Measurements from ENCODE around the gene TMPRSS11E.
"Not testable (repeated sequence)": the region's sequence is repeated elsewhere in the genome, so short reads cannot be mapped to it uniquely, and the experiment has no call there.

The TMPRSS11E gene

GRCh38 chr4:68462691-68463090 is 15.4 kb downstream of the TMPRSS11E start:
- no peak for DNase-seq (ENCODE audit: low read depth)

GRCh38 chr4:68463796-68464195 is 16.5 kb downstream of the TMPRSS11E start:
- DNase-seq (ENCODE audit: low read depth): no peak

- no peak for DNase-seq (ENCODE audit: low read depth)
Observed at GRCh38 chr4:68465058-68465457, 17.8 kb downstream of the TMPRSS11E start.

DNA sequence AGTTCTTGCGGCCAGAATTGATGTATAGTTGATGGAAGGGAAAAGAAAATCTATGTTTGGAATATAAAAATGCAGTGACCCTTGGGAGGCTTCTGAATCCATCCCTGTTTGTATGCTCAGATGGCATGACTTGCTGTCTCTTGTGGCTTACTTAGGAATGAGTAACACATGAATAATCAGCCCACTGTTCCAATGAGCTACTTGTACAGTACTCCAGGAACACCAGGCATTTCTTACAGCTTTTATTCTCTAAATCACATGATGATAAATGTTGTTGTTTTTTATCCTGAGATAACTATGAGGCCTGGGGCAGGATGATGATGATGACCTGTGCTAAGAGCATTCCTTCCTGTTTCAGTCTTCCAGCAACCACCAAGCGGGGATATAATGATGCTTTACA is 18.9 kb downstream of the TMPRSS11E start:
- no peak for DNase-seq (ENCODE audit: low read depth)

DNA sequence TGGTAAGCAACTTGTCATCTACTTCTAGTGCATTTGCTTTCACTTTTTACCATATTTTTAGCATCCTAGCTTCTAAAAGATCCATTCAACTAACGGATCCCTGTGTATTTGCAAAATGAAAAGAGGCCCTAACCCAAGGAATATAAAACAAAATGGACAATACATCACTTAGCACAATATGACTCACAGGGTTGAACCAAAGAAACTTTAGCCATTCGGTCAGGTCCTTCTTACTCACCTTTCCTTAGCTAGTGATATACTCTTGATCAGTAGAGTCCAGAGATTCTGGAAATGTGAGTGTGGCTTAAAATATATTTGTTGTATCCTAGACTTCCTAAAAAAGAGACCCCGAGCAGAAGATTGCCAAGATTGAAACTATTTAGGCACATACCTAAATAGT is 19.5 kb downstream of the TMPRSS11E start:
- no peak for DNase-seq (ENCODE audit: low read depth)

DNA sequence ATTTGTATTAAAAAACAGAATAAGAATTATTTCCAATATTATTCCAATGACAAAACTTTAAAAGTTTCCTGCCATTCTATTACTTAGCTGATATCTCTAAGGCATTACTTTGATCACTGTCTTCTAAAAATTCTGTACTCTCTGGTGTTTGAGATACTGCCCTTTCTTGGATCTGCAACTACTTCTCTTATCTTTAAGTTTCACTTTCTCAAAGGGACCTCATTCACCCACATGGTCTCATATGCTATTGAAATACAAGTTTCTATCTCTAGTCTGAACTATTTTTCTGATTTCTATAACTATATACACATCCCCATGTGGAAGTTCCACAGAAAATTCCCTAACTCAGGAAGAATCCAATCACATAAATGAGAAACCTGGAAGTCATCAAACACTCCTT is 22.2 kb downstream of the TMPRSS11E start:
- DNase-seq (ENCODE audit: low read depth): no peak

GRCh38 chr4:68476191-68476590 is 28.9 kb downstream of the TMPRSS11E start:
- DNase-seq (ENCODE audit: low read depth): no peak

- DNase-seq (ENCODE audit: low read depth): no peak
Observed at GRCh38 chr4:68489338-68489737, 42.1 kb downstream of the TMPRSS11E start.

GRCh38 chr4:68490826-68491457 is 43.7 kb downstream of the TMPRSS11E start:
- no peak for DNase-seq (ENCODE audit: low read depth)

DNA sequence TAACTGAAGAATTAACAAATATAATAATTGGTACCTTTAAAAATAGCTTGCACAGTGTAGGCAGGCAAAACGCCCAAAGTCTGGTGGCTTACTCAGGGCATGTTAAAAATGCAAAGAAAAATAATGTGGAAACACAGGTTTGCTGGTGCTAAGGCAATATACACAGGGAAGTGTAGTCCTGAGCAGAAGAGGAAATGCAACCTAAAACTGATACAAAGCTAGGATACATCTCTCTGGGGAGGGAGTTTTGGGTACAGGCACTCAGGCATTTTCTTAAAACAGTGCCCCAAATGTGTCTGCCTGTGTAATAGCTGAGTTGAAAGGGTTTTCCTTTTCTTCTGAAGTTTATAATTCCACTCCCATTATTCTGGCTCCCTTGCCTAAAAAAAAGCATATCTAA is 47.4 kb downstream of the TMPRSS11E start:
- DNase-seq (ENCODE audit: low read depth): no peak

- no peak for DNase-seq (ENCODE audit: low read depth)
Observed at GRCh38 chr4:68498413-68499007, 51.2 kb downstream of the TMPRSS11E start.

DNA sequence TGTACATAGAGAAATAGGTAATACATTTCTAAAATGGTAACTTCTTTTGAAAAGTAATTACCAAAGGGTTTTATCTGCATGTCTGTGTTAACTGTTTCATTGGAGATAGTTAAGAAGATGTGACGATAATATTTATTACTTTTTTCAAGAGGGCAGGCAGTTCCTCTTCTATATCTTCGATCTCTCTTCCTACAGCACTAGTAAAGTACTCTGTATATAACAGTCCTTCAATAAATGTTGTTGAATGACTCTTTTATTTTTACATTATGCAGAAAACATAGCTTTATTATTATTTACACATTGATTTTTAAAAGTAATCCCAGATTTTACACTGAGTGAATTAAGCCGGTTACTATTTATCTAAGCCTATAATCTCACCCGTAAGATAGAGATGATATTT is 51.8 kb downstream of the TMPRSS11E start:
- DNase-seq (ENCODE audit: low read depth): no peak

DNA sequence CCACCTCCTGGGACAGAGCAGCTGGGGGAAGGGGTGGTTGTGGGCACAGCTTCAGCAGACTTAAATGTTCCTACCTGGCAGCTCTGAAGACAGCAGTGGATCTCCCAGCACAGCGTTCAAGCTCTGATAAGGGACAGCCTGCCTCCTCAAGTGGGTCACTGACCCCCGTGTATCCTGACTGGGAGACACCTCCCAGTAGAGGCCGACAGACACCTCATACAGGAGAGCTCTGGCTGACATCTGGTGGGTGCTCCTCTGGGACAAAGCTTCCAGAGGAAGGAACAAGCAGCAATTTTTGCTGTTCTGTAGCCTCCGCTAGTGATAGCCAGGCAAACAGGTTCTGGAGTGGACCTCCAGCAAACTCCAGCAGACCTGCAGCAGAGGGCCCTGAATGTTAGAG is 56.2 kb downstream of the TMPRSS11E start:
- DNase-seq (ENCODE audit: low read depth): not testable (repeated sequence)

DNA sequence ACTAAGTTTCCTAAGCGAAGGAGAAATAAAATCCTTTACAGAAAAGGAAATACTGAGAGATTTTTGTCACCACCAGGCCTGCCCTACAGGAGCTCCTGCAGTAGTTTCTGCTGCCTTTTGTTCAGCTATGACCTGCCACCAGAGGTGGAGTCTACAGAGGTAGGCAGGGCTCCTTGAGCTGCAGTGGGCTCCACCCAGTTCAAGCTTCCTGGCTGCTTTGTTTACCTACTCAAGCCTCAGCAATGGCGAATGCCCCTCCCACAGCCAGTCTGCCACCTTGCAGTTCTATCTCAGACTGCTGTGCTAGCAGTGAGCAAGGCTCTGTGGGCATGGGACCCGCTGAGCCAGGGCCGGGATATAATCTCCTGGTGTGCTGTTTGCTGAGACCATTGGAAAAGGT is 57.6 kb downstream of the TMPRSS11E start:
- not testable (repeated sequence) for DNase-seq (ENCODE audit: low read depth)

- DNase-seq (ENCODE audit: low read depth): not testable (repeated sequence)
Observed at GRCh38 chr4:68505452-68505851, 58.2 kb downstream of the TMPRSS11E start.

DNA sequence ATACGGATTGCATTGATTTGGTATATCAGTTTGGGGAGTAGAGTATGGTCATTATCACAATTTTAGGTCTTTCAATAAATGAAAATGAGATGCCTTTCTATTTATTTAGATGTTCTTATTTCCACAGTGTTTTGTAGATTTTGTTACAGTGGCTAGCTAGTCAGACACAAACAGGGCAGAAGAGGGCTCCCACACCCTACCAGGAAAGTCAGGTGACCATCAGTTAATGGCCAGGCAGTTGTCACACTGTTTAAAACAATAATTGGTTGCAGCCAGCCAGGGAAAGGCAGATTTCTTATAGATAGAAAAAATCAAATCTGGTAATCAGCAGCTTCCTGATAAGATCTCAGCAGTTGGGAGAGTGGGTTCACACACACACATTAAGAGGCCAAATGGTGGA is 71.6 kb downstream of the TMPRSS11E start:
- no peak for DNase-seq (ENCODE audit: low read depth)

GRCh38 chr4:68520985-68521384 is 73.7 kb downstream of the TMPRSS11E start:
- no peak for DNase-seq (ENCODE audit: low read depth)

DNA sequence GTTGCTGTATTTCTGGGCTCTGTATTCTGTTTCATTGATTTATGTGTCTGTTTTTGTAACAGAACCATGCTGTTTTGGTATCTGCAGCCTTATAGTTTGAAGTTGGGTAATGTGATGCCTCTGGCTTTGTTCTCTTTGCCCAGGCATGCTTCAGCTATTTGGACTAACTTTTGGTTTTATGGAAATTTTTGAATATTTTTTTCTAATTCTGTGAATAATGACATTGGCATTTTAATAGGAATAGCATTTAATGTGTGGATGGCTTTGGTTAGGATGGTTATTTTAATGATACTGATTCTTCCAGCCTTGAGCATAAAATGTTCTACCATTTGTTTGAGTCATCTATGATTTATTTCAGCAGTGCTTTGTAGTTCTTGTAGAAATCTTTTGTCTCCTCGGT is 75.0 kb downstream of the TMPRSS11E start:
- not testable (repeated sequence) for DNase-seq (ENCODE audit: low read depth)

DNA sequence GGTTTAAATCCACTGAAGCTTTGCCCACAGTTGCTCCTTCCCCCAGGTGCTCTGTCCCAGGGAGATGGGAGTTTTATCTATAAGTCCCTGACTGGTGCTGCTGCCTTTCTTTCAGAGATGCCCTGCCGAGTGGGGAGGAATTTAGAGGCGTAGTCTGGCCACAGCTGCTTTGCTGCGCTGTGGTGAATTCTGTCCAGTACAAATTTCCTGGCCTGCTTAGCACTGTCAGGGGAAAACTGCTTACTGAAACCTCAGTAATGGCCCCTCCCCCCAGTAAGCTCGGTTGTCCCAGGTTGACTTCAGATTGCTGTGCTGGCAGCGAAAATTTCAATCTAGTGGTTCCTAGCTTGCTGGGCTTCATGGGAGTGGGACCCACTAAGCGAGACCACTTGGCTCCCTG is 88.7 kb downstream of the TMPRSS11E start:
- DNase-seq (ENCODE audit: low read depth): no peak

- DNase-seq (ENCODE audit: low read depth): no peak
Observed at GRCh38 chr4:68536375-68536774, 89.1 kb downstream of the TMPRSS11E start.

DNA sequence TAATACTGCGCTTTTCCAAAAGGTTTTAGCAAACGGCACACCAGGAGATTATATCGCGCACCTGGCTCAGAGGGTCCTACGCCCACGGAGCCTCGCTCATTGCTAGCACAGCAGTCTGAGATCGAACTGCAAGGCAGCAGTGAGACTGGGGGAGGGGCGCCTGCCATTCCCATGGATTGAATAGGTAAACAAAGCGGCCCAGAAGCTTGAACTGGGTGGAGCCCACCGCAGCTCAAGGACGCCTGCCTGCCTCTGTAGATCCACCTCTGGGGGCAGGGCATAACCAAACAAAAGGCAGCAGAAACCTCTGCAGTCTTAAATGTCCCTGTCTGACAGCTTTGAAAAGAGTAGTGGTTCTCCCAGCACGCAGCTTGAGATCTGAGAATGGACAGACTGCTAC is 95.5 kb downstream of the TMPRSS11E start:
- DNase-seq (ENCODE audit: low read depth): not testable (repeated sequence)

Data from stimulated activated CD8-positive, alpha-beta memory T cell treated with anti-CD3 and anti-CD28 coated beads, Interleukin-12 subunit alpha, Interleukin-12 subunit beta, amount 100 ng/mL, for 4 hours (primary cell).